Activated CD4-positive, CD25-positive, alpha-beta regulatory T cell treated with anti-CD3 and anti-CD28 coated beads, Interleukin-2, amount 50 U/mL, for 72 hours (primary cell): Measurements from ENCODE around the gene CCDC154.
"Not testable (repeated sequence)": the region's sequence is repeated elsewhere in the genome, so short reads cannot be mapped to it uniquely, and the experiment has no call there.

ENCODE experiments used
- DNase-seq: peaks from one replicate; pipeline ENCODE4 v3.0.0; 2021

Gene CCDC154, protein sequence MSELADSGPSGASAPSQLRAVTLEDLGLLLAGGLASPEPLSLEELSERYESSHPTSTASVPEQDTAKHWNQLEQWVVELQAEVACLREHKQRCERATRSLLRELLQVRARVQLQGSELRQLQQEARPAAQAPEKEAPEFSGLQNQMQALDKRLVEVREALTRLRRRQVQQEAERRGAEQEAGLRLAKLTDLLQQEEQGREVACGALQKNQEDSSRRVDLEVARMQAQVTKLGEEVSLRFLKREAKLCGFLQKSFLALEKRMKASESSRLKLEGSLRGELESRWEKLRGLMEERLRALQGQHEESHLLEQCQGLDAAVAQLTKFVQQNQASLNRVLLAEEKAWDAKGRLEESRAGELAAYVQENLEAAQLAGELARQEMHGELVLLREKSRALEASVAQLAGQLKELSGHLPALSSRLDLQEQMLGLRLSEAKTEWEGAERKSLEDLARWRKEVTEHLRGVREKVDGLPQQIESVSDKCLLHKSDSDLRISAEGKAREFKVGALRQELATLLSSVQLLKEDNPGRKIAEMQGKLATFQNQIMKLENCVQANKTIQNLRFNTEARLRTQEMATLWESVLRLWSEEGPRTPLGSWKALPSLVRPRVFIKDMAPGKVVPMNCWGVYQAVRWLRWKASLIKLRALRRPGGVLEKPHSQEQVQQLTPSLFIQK

DNA sequence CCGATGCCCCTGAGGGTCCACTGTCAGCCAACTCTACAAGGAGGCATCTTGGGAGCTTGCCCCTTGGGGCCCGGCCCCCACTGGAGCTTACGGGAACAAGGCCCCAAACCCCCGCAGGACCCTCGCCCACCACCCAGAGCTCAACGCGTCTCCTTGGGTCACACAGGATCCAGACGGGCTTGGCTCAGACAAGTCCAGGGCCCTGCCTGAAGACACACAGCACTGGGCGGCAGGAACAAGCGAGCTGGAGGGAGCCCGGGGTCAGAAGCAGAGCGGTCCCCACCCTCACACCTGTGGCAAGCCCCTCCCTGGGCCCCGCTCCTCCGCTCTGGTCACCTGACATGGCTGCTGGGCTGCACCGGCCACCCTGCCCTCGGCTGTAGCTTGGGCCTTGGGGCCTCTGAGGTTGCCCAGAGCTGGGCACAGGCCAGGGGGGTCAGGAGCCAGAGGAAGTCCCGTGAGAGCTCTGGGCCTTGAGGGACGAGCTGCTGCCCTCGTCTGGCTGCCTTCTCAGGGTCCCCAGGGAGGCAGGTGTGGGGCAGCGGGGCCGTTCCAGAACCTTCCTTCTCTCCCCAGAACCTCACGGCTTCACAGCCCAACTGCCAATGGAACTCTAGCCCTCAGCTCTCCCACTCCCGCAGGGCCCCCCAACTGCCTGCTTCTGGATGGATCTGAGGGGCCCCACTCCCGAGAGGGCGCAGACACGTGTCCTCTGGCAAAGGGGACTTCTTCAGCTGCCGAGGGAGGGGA, at the start of gene CCDC154:
Gene CCDC154, minus strand, starts transcription at position 577 of the 750 bp plus-strand sequence. Its CDS starts 234 bp downstream, at position 343.
- no peak for DNase-seq

DNA sequence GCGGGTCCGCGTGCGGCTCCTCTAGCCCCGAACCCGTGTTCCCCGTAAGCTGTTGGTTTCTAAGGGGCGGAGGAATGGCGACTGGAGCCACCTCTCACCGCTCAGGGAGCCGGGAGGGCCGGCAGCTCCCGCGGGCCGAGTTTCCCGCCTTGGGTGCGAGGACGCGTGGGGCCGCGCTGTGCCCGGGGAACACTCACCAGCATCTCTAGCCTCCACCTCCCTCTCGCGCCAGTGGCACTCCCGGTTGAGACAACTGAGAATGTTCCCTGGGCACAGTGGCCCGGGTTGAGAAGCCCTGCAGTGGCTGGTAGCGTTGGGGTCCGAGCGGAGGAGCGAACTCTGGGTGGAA, 49.4 kb upstream of the CCDC154 start:
- peak; percentile 44 for DNase-seq

DNA sequence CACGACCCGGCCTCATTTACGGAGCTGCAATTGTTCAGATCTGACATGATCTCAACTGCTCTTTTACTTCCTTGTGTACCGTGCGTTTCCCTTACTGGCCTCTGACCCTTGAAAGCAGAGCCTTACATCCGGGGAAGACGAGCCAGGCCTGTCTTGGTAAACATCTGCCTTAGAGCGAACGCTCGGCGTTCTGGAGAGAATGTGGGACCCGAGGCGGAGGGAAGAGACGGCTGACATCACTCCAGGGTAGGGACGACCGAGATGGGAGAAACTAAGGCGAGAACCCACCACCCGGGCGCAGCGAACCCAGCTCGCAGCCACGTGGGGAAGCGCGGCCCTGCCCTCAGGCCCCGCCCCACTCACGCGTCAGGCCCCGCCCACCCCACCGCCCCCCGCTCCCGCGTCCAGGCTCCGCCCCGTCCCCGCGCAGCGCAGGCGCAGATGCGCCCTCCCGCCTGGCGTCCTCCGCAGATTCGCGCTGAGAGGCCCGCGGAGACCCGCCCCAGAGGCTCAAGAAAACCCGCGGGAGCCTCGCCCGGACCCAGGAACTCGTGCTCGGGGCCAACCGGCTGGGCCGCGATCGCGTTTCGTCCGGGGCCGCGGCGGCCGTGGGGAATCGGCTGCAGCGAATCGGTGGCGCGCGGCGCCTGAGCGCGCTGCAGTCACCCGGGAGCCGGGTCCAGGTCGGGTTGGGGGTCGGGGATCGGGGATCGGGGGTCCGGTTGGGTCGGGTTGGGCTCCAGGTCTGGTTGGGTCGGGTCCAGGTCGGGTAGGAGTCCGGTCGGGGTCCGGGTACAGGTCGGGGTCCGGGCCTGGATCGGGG, 48.8 kb upstream of the CCDC154 start, which contains the start of gene TELO2:
Gene TELO2, plus strand, starts transcription at position 438 of the 823 bp plus-strand sequence. CDS start 922 bp downstream, outside the sequence.
- DNase-seq, result peak; percentile 93

DNA sequence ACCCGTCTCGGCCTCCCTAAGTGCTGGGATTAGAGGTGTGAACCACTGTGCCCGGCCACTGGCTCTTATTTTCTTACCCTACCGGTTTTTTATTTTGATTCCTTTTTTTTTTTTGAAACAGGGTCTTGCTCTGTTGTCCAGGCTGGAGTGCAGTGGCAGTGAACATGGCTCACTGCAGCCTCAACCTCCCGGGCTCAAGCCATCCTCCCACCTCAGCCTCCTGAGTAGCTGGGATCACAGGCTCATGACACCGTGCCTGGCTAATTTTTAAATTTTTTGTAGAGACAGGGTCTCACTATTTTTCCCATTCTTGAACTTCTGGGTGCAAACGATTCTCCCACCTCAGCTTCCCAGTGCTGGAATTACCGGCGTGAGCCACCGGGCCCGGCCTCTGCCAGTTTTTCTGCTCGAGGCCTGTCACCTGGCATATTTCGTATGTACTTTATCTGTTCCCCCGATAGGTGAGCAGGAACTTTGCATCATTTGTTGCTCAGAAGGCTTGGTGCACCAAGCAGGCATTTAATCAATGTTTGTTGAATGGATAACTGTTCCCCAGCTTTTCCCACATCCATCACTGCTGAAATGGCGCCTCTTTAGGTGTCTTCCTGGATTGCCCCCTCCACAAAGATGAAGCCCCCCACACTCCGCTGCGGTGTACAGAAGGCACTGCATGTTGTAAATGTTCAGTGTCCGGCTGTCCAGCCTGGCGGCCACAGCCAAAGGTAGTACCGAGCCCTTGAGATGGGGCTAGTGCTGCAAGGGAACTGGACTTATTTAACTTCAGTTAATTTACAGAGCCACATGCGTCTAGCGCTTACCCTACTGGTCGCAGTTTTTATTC, 47.9 kb upstream of the CCDC154 start:
- no peak for DNase-seq

DNA sequence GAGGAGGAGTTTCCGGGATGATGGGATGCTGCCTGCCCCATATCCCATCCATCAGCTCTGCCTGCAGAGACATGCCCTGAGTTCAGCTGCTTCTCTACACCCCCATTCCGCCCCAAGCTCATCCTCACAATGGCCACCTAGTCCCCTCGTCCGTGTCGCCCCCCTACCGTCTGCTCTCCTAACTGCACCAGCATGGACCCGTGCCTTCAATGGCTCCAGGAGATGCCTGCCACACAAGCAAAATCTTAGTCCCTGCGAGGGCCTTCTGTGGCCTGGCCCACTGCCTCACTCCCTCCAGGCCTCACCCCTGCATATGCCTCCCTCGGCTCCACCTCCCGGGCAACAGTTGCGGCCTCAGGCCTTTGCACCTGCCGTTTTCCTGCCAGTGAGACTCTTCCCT, 47.0 kb upstream of the CCDC154 start:
- no peak for DNase-seq

DNA sequence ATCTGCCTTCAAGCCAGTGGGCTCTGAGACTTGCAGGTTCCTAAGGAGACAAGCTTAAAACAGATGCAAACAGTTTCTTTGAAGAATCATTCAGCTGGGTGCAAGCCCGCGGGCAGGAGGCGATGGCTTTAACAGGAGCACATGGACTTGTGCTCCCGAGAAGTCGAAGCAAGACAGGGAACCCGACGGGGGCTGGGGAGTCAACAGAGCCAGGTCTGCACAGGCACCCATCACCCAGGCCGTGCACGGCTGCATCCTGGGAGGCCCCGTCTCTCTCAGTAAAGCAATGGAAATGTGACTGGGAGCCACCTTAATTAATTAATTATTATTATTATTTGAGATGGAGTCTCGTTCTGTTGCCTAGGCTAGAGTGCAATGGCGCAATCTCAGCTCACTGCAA, 44.7 kb upstream of the CCDC154 start:
- no peak for DNase-seq

DNA sequence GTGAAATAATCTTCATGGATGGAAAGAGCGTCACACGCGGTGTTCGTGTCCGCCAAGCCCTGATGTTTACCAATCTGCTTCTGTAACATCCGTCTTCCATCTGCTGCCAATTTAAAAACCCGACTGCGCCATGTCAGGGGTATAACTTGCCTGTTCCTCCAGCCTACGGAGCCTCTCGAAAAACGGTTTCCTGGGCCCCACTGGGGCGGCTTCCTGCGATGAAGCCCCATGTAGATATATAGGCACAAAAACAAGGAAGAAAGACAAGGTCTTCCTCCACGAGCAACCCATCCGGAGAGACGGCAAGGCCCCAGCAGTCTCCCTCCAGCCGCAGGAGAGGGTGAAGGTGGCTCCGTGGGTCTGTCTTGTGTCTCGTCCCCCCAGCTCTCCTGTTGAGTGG, 44.3 kb upstream of the CCDC154 start, which contains the start of gene PTX4:
Gene PTX4, minus strand, starts transcription at position 326 of the 400 bp plus-strand sequence. Its CDS starts 35 bp downstream, at position 291.
- no peak for DNase-seq

DNA sequence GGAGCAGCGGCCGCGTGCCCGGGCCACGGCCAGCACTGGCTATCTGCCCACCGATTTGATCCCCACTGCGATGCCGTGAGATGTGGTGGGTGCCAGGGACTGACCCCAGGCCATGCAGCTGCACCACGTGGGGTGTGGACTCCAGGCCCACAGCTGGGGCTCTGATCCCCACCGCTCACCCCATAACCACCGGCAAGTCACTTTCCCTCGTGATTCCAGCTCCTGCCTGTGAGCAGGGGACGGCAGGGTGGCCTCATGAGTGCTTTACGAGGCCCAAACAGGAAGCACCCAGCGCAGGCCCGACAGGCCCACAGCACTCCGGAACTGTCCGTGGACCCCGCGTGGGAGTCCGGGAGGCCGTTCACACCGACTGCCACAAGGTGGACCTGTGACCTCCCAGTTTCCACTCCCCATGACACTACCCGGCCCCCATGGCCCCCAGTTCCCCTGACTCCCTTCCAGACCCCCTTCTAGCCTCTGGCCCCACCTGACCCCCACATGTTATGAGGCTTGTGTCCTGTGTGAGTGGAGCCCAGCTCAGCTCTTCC, 43.8 kb upstream of the CCDC154 start:
- DNase-seq, result no peak

DNA sequence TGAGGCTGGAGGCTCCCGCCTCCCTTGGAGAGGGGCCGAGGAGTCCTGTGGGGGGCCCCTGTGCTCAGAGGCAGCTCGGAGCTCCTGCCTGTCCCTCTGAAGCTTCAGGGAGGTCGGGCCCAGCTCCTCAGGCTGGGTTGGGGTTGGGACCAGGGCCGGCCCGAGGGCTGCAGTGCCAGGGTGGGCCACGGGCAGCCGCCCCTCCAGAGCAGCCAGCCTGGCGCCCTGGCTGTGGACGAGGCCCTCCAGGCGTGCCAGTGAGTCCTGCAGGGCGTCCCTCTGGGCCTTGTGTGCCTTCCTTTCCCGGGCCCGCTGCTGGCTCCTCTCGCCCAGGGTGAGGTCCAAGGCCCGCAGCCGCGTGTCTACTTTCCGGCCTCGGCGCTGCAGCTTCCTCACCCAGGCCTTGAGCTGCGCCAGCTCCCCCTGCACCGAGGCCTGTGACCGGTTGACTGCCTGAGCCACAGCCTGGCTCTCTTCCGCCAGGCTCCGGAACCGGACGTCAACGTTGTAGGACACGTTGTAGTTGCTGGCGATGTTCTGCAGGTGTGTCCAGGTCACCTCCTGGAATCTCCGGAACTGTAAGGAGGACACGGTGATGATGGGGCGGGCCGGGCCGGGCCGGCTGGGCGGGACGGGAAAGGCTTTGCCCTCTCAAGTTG, 43.2 kb upstream of the CCDC154 start:
- DNase-seq, result no peak

DNA sequence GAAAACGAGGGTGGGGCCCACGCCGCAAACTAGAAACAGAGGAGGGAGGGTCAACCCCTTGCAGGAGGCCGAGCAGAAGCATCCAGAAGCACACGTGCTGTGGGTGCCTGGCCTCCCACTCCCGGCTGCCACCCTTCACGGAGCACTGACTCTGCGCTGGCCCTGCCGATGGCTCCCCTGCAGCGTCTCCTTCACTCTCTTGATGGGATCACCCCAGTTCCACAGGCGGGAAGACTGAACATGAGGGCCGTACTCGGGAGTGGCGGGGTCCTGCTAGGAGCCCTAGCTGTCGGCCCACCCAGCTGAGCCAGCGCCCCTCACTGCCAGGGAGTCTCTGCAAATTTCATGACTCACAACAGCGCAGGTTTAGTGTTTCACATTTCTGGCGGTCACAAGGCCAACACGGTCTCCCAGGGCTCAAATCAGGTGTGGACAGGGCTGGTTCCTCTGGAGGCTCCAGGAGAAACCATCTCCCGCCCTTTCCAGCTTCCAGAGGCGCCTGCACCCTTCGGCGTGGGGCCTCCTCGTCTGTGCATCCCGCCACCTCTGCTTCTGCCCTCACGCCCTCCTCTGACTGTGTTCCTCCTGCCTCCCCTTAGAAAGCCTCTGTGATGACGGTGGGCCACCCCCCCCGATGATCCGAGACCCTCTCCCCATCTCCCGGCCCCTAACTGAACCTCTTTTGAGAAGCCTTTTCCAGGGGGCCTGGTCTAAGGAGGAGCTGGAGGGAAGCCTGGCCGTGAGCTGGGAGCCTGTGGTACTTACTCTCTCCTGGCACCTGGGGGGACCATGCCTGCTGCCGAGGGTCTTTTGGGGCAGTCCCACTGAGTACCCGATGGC, 42.4 kb upstream of the CCDC154 start:
- DNase-seq, result no peak

DNA sequence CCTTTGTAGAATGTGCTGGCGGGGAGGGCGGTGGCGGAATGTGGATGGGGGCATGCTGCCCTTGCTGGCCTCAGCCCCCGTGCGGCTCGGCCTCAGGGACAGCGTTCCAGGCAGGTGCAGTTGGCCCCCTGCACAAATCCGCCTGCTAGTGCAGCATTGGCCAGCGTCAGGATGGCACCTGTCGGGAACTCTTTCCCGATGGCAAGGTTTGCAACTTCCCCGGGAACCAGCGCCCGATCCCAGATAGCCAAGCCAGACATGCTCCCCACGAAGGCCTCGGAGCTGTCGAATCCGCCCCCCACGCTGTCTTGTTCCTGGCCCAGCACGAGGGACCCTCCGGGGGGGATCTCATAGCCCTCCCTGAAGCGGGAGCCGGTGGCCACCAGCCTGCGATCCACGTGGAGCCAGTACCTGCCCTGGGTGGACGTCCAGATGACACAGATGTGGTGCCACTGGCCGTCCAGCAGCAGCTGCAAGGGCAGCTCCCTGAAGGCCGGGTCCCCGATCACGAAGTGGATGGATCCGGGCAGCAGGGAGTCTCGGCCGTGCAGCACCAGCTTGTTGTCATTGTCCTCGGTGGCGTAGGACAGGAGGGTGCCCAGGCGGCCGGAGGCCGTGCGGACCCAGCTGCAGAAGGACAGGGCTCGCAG, 41.6 kb upstream of the CCDC154 start:
- no peak for DNase-seq

DNA sequence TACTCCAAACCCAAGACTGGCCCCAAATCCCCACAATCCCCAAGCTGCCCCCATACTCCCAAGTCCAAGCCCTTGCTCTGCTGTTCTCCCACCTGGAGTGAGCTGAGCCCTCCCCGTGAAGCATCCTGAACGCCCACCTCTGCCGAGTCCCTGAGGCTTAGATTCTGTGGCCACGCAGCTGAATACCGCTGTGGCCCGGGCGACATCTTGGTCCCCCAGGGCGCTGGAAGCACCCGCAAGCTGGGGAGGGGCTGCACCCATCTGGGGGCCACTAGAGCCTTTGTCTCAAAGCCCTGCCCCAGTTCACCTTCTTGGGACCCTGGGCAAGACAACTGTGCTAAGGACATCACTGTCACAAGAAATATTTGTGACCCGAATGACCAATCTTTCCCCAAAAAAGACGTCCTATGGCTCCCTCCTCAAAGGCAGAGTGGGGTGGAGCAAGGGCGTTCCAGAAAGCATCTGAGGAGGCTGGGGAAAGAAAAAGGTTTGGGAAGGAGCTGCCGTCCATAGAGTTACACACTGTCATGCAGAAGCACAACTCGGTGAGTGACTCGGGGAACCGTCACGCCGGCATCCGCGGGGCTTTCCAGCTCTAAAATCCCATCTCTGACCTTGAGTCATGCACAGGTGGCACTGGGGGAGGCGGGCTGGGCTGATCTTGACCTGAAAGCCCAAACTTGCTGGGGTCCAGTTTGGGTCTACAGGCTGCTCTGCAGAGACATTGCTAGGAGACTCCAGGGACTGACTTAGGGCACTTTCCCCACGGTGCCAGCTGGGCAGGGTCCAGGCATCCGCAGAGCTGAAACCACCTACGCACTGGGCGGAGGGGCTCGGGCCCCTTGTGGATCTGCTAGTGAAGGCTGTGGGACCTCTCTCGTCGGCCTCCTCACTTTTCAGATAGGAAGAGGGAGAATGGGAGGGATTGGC, 37.8 kb upstream of the CCDC154 start:
- DNase-seq, result no peak

DNA sequence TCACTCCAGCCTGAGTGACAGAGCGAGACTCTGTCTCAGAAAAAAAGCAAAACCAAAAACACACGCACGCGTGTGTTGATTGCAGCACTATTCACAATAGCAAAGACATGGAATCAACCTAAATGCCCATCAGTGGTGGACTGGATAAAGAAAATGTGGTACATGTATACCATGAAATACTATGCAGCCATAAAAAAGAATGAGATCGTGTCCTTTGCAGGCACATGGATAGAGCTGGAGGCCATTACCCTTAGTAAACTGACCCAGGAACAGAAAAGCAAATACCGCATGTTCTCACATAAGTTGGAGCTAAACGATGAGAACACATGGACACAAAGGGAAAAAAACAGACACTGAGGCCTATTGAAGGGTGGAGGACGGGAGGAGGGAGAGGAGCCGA, 34.6 kb upstream of the CCDC154 start:
- DNase-seq, result not testable (repeated sequence)

DNA sequence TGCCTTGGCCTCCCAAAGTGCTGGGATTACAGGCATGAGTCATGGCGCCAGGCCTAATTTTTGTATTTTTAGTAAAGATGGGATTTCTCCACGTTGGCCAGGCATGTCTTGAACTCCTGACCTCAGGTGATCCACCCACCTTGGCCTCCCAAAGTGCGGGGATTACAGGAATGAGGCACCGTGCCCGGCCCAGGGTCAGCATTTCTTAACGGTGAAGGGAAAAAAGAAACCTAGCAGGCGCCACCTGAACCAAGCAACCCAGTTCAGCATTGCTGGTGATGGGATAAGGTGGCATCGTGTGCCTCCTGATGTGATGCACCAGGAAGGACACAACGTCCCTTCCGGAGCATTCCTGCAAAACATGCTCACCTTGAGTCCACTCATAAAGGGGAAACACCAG, 32.7 kb upstream of the CCDC154 start:
- DNase-seq, result no peak

DNA sequence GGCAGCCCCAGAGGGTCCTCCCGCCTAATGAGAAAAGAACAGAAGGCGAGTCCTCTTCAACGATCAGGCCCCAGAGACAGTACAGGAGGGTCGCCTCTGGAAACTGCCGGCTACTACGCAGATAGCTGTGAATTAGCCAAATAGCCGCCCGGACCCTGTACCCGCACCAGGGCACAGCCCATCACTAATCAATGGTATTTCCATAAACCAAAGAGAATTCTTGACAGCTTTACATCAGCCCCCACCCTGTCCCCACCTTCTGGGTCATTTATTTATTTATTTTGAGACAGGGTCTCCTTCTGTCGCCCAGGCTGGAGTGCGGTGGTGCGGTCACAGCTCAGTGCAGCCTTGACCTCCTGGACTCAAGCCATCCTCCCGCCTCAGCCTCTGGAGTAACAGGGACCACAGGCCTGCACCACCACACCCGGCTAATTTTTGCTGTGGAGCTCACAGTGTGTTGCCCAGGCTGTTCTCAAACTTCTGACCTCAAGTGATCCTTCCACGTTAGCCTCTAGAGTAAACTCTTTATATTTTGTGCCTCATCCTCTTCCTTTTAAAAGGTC, 31.3 kb upstream of the CCDC154 start:
- peak; percentile 40 for DNase-seq

DNA sequence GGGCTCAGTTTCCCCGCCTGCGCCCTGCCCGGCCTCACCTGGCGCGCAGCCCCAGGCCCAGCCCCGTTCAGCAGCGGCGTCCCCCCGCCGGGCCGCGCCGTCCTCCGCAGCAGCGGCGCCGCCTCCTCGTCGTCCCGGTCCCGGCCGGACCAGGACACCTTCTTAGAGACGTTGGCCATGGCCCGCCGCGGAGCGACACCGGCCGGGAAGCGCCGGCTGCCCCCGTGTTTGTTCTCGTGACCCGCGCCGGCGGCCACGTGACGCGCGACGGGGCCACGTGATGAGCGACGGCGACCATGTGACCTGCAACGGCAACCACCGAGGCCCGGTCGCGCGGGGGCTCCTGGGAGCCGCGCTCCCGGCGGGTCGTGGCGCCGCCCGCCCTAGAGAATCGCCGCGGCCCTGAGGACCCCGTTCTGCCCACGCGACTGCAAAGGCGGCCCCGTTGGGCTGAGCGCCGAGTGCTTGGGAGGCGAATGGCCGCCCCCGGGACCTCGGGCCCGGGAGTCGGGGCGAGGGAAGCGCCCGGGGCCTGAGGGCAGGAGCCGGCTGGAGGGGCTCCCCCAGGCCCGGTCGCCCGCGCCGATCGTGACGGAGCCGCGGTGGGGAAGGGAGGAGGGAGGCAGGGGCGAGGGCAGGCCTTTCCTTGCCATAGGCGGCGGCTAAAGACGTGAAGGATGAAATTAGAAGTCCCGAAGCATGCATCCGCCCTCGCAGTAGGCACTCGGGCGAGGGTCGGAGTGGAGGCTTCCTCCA, 30.6 kb upstream of the CCDC154 start, which contains the start of gene CLCN7:
Gene CLCN7, minus strand, starts transcription at position 233 of the 756 bp plus-strand sequence. Its CDS starts 54 bp downstream, at position 179.
- DNase-seq, result peak; percentile 92
